Measurements from ENCODE around the gene PHACTR2. TPM values are rescaled to one million over a fixed set of nuclear protein-coding genes. Genes with fewer than 3 reads are reported as not detected.
"Not testable (repeated sequence)": the region's sequence is repeated elsewhere in the genome, so short reads cannot be mapped to it uniquely, and the experiment has no call there.

Gene PHACTR2
- total RNA-seq, 3 donors from 2014 or later: 25.7 to 33.4 (median 26.2) TPM

GRCh38 chr6:143766185-143766553 lies 88.4 kb downstream of the PHACTR2 start:
- ATAC-seq (no peak), DNase-seq (no peak)
- Mint-ChIP-seq H3K4me1 (ENCODE audit: low read depth) (no peaks in the 10 kb centered on the region), H3K9me3 (no peaks in the 10 kb centered on the region), H3K36me3 (ENCODE audit: insufficient read depth) (peaks cover 38% of the 10 kb centered on the region), H3K27me3 (ENCODE audit: low read depth) (no peaks in the 10 kb centered on the region), H3K4me3 (no peak overlapping the region)

DNA sequence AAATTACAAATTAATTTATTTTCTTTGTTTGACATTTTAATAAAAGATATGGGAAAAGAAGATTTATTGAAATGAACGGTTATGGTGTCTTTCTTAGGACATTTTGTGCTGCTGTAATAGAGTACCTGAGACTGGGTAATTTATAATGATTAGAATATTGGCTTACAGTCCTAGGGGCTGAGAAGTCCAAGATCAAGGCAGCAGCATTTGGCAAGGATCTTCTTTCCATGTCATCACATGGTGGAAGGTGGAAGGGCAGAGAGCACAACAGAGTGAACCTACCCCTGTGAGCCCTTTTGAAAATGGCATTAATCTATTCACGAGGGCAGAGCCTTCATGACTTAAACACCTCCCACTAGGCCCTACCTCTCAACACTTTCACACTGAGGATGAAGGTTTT lies 89.7 kb downstream of the PHACTR2 start:
- Mint-ChIP-seq H3K4me3 (no peak overlapping the region), H3K36me3 (ENCODE audit: insufficient read depth) (peaks cover 33% of the 10 kb centered on the region), H3K4me1 (ENCODE audit: low read depth) (no peaks in the 10 kb centered on the region), H3K9me3 (no peaks in the 10 kb centered on the region), H3K27me3 (ENCODE audit: low read depth) (no peaks in the 10 kb centered on the region)
- no peak for ATAC-seq
- DNase-seq: no peak

DNA sequence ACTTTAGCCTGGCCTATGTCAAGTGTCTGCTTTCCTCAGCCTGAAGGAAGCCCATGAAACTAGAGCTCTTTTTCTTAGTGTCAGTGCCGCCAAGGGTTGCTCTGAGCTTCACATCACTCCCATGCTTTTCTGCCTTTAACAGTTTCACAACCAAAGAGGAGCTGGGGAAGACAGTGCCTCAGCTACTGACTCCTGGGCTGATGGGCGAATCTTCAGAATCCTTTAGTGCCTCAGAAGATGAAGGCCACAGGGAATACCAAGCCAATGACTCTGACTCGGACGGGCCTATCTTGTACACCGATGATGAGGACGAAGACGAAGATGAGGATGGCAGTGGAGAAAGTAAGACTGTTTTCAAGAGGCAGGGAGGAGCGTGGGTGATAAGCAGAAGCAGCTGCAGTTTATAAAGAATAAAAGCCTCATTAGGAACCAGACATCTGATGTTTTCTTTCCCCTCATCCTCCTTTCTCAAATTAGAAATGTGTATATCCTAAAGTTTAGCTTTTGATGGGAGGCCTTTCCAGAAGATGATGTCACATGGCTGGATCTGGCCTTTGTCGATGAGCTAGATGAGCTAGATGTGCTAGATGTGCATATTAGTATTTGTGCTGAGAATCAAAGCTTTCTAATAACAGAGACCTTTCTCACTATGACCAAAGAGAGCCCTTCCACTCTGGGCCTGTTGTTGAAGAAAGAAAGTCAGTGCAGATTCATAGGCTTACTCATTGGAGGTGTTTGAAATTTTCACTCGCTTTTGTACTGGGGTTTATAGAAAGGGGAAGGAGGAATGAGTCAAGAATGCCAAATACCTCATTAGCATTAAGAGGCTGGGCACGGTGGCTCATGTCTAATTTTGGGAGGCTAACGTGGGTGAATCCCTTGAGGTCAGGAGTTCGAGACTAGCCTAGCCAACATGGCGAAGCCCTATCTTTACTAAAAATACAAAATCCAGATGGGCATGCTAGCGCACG lies 94.6 kb downstream of the PHACTR2 start:
- peaks cover 28% of the 10 kb centered on the region for H3K36me3 Mint-ChIP-seq (ENCODE audit: insufficient read depth)
- ATAC-seq: no peak
- H3K9me3 Mint-ChIP-seq: no peaks in the 10 kb centered on the region

GRCh38 chr6:143773506-143774150 lies 95.9 kb downstream of the PHACTR2 start:
- Mint-ChIP-seq H3K27me3 (ENCODE audit: low read depth) (no peaks in the 10 kb centered on the region), H3K4me1 (ENCODE audit: low read depth) (no peaks in the 10 kb centered on the region), H3K9me3 (no peaks in the 10 kb centered on the region), H3K4me3 (no peak overlapping the region), H3K36me3 (ENCODE audit: insufficient read depth) (peaks cover 31% of the 10 kb centered on the region)
- no peak for DNase-seq
- ATAC-seq: no peak

More for the DNA sequence above, 94.6 kb downstream of the PHACTR2 start:
- H3K4me1 Mint-ChIP-seq (ENCODE audit: low read depth): no peaks in the 10 kb centered on the region
- no peaks in the 10 kb centered on the region for H3K27me3 Mint-ChIP-seq (ENCODE audit: low read depth)
- no peak overlapping the region for H3K4me3 Mint-ChIP-seq
- DNase-seq: no peak

DNA sequence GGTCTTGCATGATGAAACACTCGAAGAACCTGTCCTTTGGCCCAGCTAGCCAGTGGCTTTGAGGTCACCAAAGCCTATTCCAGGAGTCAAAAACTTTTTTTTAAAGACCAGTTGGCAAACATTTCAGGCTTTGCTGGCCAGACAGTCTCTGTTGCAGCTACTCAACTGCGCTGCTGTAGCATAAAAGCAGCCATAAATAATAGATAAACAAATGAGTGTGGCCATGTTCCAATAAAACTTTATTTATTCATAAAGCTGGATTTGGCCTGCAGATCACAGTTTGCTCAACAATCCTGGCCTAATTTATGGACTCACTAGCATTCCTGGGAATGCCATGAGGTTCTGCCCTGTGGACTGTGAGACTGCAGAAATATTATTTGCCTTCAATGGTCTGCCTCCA lies 96.6 kb downstream of the PHACTR2 start:
- H3K4me3 Mint-ChIP-seq: no peak overlapping the region
- H3K36me3 Mint-ChIP-seq (ENCODE audit: insufficient read depth): peaks cover 30% of the 10 kb centered on the region
- no peaks in the 10 kb centered on the region for H3K4me1 Mint-ChIP-seq (ENCODE audit: low read depth)
- no peaks in the 10 kb centered on the region for H3K9me3 Mint-ChIP-seq
- no peaks in the 10 kb centered on the region for H3K27me3 Mint-ChIP-seq (ENCODE audit: low read depth)
- ATAC-seq (no peak), DNase-seq (no peak)

- H3K4me1 Mint-ChIP-seq (ENCODE audit: low read depth): no peaks in the 10 kb centered on the region
- H3K27me3 Mint-ChIP-seq (ENCODE audit: low read depth): no peaks in the 10 kb centered on the region
- H3K36me3 Mint-ChIP-seq (ENCODE audit: insufficient read depth): peaks cover 30% of the 10 kb centered on the region
- no peaks in the 10 kb centered on the region for H3K9me3 Mint-ChIP-seq
- ATAC-seq: no peak
- DNase-seq: no peak
- no peak overlapping the region for H3K4me3 Mint-ChIP-seq
These were observed 97.6 kb downstream of the PHACTR2 start for GRCh38 chr6:143775336-143775735.

- H3K36me3 Mint-ChIP-seq (ENCODE audit: insufficient read depth): peaks cover 37% of the 10 kb centered on the region
- H3K4me1 Mint-ChIP-seq (ENCODE audit: low read depth): no peaks in the 10 kb centered on the region
- no peak overlapping the region for H3K4me3 Mint-ChIP-seq
- no peak for ATAC-seq
- no peak for DNase-seq
- no peaks in the 10 kb centered on the region for H3K27me3 Mint-ChIP-seq (ENCODE audit: low read depth)
- no peaks in the 10 kb centered on the region for H3K9me3 Mint-ChIP-seq
These were observed 101.2 kb downstream of the PHACTR2 start for GRCh38 chr6:143778926-143779325.

DNA sequence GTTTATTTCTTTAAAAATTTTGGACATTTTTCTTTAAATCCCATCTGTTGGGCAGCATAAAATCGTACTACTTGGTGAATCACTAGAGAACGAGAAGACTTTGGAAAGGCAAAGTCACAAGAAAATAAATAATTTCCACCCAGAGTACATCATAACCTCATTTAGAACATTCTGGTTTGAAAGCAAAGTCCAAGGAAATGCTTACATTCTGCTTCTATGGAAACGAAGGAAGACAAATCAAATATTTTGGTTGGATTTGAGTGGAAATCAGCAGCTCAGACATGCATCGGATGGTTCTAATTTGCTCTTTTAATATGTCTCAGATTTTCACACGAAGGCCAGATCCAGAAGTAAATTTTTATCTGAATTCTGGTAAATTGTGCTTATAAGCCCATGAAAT lies 104.7 kb downstream of the PHACTR2 start:
- Mint-ChIP-seq H3K4me3 (no peak overlapping the region), H3K27me3 (ENCODE audit: low read depth) (no peaks in the 10 kb centered on the region), H3K36me3 (ENCODE audit: insufficient read depth) (peaks cover 58% of the 10 kb centered on the region), H3K9me3 (peaks cover 16% of the 10 kb centered on the region), H3K4me1 (ENCODE audit: low read depth) (no peaks in the 10 kb centered on the region)
- DNase-seq: no peak
- ATAC-seq: no peak

DNA sequence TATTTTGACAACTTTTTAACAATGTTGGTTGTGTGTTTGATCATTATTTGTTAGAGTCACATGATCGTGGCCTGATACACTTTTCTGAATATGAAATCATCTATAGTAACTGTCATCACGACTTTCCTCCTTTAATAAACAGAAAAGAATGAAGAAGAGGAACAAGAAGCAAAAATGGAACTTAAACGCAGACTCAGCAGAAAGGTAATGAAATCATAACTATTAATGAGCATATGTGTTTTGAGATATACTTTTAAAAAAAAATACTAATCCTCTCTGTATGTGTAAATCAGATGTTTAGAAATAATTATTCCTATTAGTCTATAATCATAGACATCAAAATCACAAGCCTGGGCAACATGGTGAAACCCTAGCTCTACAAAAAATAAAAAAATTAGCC lies 105.3 kb downstream of the PHACTR2 start:
- H3K36me3 Mint-ChIP-seq (ENCODE audit: insufficient read depth): peaks cover 54% of the 10 kb centered on the region

GRCh38 chr6:143784316-143784715 lies 106.6 kb downstream of the PHACTR2 start:
- H3K27me3 Mint-ChIP-seq (ENCODE audit: low read depth): no peaks in the 10 kb centered on the region
- no peak overlapping the region for H3K4me3 Mint-ChIP-seq
- DNase-seq: no peak
- H3K9me3 Mint-ChIP-seq: peaks cover 16% of the 10 kb centered on the region
- peaks cover 61% of the 10 kb centered on the region for H3K36me3 Mint-ChIP-seq (ENCODE audit: insufficient read depth)
- ATAC-seq: no peak
- H3K4me1 Mint-ChIP-seq (ENCODE audit: low read depth): no peaks in the 10 kb centered on the region

More for the DNA sequence above, 105.3 kb downstream of the PHACTR2 start:
- Mint-ChIP-seq H3K9me3 (peaks cover 16% of the 10 kb centered on the region), H3K4me1 (ENCODE audit: low read depth) (no peaks in the 10 kb centered on the region), H3K4me3 (no peak overlapping the region), H3K27me3 (ENCODE audit: low read depth) (no peaks in the 10 kb centered on the region)
- ATAC-seq (no peak), DNase-seq (no peak)

- DNase-seq; ATAC-seq; H3K4me1 Mint-ChIP-seq (ENCODE audit: low read depth); H3K27me3 Mint-ChIP-seq (ENCODE audit: low read depth); H3K4me3 Mint-ChIP-seq: not testable (repeated sequence)
- Mint-ChIP-seq H3K9me3 (peaks cover 16% of the 10 kb centered on the region), H3K36me3 (ENCODE audit: insufficient read depth) (peaks cover 65% of the 10 kb centered on the region)
These were observed 108.6 kb downstream of the PHACTR2 start for GRCh38 chr6:143786371-143786770.

DNA sequence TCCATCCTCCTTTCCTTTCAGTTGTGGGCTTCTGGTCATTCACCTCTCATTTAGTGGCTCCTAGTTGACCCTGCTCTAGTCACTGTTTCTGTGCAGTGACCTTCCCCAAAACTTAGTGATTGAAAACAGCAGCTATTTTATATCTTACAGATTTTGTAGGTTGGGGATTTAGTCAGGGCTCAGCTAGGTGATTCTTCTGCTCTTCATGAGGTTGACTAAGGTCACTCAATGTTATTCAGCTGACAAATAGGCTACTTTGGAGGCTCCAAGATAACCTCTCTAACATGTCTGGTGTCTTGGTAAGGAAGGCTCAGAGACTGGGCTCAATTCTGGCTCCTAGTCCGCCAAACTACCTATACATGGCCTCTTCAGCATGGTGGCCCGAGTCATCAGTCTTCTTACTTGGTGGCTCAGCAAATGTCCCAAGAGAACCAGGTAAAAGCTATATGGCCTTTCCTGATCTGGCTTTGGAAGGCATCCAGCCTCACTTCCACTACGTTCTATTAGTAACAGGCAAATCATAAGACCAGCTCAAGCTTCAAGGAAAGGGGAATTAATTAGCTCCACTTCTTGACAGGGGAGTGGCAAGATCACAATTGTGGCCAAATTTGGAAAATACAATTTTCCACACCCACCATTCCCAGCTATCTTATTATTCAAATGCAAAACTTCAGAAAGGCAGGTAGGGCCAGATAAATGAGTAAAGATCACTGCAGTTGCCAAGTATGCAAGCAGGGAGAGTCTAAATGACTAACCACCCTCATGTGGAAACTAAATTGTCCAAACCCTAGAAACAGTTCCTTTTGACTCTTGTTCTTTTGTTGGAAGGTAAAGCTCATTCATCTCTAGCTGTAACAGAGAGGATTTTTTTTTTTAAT lies 114.9 kb downstream of the PHACTR2 start:
- Mint-ChIP-seq H3K4me3 (no peak overlapping the region), H3K36me3 (ENCODE audit: insufficient read depth) (peaks cover 68% of the 10 kb centered on the region), H3K9me3 (peaks cover 9% of the 10 kb centered on the region), H3K27me3 (ENCODE audit: low read depth) (no peaks in the 10 kb centered on the region), H3K4me1 (ENCODE audit: low read depth) (peaks cover 2% of the 10 kb centered on the region)
- no peak for DNase-seq
- ATAC-seq: no peak

GRCh38 chr6:143793280-143793619 lies 115.5 kb downstream of the PHACTR2 start:
- Mint-ChIP-seq H3K4me1 (ENCODE audit: low read depth) (peaks cover 2% of the 10 kb centered on the region), H3K4me3 (no peak overlapping the region), H3K27me3 (ENCODE audit: low read depth) (no peaks in the 10 kb centered on the region), H3K9me3 (peaks cover 15% of the 10 kb centered on the region), H3K36me3 (ENCODE audit: insufficient read depth) (peaks cover 72% of the 10 kb centered on the region)
- ATAC-seq (no peak), DNase-seq (no peak)

GRCh38 chr6:143796551-143796950 lies 118.8 kb downstream of the PHACTR2 start:
- not testable (repeated sequence) for ATAC-seq; H3K4me1 Mint-ChIP-seq (ENCODE audit: low read depth); DNase-seq; H3K27me3 Mint-ChIP-seq (ENCODE audit: low read depth); H3K4me3 Mint-ChIP-seq
- Mint-ChIP-seq H3K36me3 (ENCODE audit: insufficient read depth) (peaks cover 73% of the 10 kb centered on the region), H3K9me3 (peaks cover 36% of the 10 kb centered on the region)
